HepG2 (cell line): Measurements from ENCODE around the gene FAH. TPM values are rescaled to one million over a fixed set of nuclear protein-coding genes. Genes with fewer than 3 reads are reported as not detected.

Source experiments
- ATAC-seq: fragments of 200-7000 bp; cut with Tn5 transposase; 3 replicates; pipeline ENCODE4 v1.9.1; 2020; ENCODE audit warnings: mild to moderate bottlenecking, moderate library complexity
- BruUV-seq: library from RNA; stranded (reverse); fragments of 400-500 nt; replicated peaks from 2 replicates; lab custom pipeline; 2021; lab: Mats Ljungman, UMichigan
- CTCF ChIA-PET: fragments of 300-600 bp; formaldehyde crosslinking; extraction: SDS; loops from one replicate; lab custom pipeline; 2021; ENCODE audit warnings: low total read pairs, inconsistent platforms, low intra/inter-chr PET ratio; lab: Yijun Ruan, JAX
- POLR2A ChIA-PET: fragments of 350-600 bp; sonication (Branson Sonifier 250); formaldehyde crosslinking; loops from one replicate; lab custom pipeline; 2020; ENCODE audit warnings: antibody characterized with exemption, inconsistent platforms; lab: Yijun Ruan, JAX
- DNase-seq: peaks from one replicate; pipeline ENCODE4 v3.0.0-alpha.2; 2015; ENCODE audit warnings: low spot score
- FAIRE-seq: peaks from 3 replicates; lab custom pipeline; 2011; peaks lifted over from hg19 to GRCh38; lab: Jason Lieb, UNC
- H2AFZ ChIP-seq: one replicate; pipeline ENCODE4 v1.6.1; 2011; ENCODE audit warnings: low read length, inconsistent platforms
- H3K27ac ChIP-seq: fragments of 300-600 bp; 3 replicates; pipeline ENCODE4 v1.8.0; 2011; ENCODE audit warnings: mixed run types, mild to moderate bottlenecking, mixed read lengths, low read length, inconsistent platforms; ENCODE audit not compliant: insufficient read depth; ENCODE audit errors: extremely low read length
- H3K27me3 ChIP-seq, 2 experiments: fragments of 200-600 bp in 1 of 2; 2 replicates in 1 of 2; 3 replicates in 1 of 2; pipeline versions ENCODE4 v1.6.0 to v1.8.0; 2011; ENCODE audit warnings: low read length in 2 of 2, mild to moderate bottlenecking in 2 of 2, moderate library complexity in 2 of 2, inconsistent platforms in 1 of 2; ENCODE audit not compliant: insufficient read depth in 2 of 2, control insufficient read depth in 1 of 2
- H3K36me3 ChIP-seq, 2 experiments: fragments of 200-600 bp in 1 of 2; replicated peaks in 1 of 2; 2 replicates in 1 of 2; 3 replicates in 1 of 2; pipeline versions ENCODE4 v1.5.1 to v1.8.0; 2011; ENCODE audit warnings: low read length in 2 of 2, inconsistent platforms in 1 of 2; ENCODE audit not compliant: insufficient read depth in 2 of 2, control insufficient read depth in 1 of 2
- H3K4me1 ChIP-seq: 2 replicates; pipeline ENCODE4 v1.5.1; 2012; ENCODE audit warnings: low read length, inconsistent platforms; ENCODE audit not compliant: insufficient read depth
- H3K4me2 ChIP-seq: 2 replicates; pipeline ENCODE4 v1.6.0; 2011; ENCODE audit warnings: low read depth, low read length, inconsistent platforms
- H3K4me3 ChIP-seq, 3 experiments: fragments of 200-600 bp in 1 of 3; sonication (generic), shearing (Covaris generic) in 1 of 3; replicated peaks in 1 of 3; 2 replicates each; pipeline ENCODE4 v1.5.1; 2011 to 2016; ENCODE audit warnings: low read length in 3 of 3, inconsistent platforms in 2 of 3, low read depth in 2 of 3, mild to moderate bottlenecking in 2 of 3, control low read depth in 1 of 3, mixed read lengths in 1 of 3; ENCODE audit not compliant: insufficient read depth in 1 of 3
- H3K79me2 ChIP-seq: one replicate; pipeline ENCODE4 v1.6.1; 2011; ENCODE audit warnings: low read length, inconsistent platforms; ENCODE audit not compliant: insufficient read depth
- H3K9ac ChIP-seq: 2 replicates; pipeline ENCODE4 v1.6.0; 2011; ENCODE audit warnings: mild to moderate bottlenecking, low read depth, low read length, inconsistent platforms; ENCODE audit not compliant: insufficient read depth
- H3K9me3 ChIP-seq: 2 replicates; pipeline ENCODE4 v1.5.1; 2012; ENCODE audit warnings: mild to moderate bottlenecking, low read length
- H4K20me1 ChIP-seq: 2 replicates; pipeline ENCODE4 v1.6.0; 2011; ENCODE audit warnings: inconsistent platforms, mild to moderate bottlenecking, low read length, moderate library complexity; ENCODE audit not compliant: insufficient read depth
- FOXK1 ChIP-seq: sonication (generic); formaldehyde crosslinking; IDR thresholded peaks from 2 replicates; pipeline ENCODE4 v1.4.0; 2020; ENCODE audit warnings: low read depth, missing genetic modification reagents, borderline replicate concordance
- HMG20A ChIP-seq: IDR thresholded peaks from 2 replicates; pipeline ENCODE4 v1.6.1; 2016; ENCODE audit warnings: borderline replicate concordance
- NFRKB ChIP-seq: fragments of 450-650 bp; IDR thresholded peaks from 2 replicates; pipeline ENCODE4 v1.6.1; 2017
- REL ChIP-seq: sonication (generic); formaldehyde crosslinking; conservative IDR thresholded peaks from 2 replicates; pipeline ENCODE4 v1.8.0; 2022; ENCODE audit warnings: mild to moderate bottlenecking, missing genetic modification reagents, moderate library complexity
- STAT5B ChIP-seq: sonication (generic); formaldehyde crosslinking; IDR thresholded peaks from 2 replicates; pipeline ENCODE4 v1.4.0; 2020; ENCODE audit warnings: missing genetic modification reagents
- ZFAT ChIP-seq: sonication (generic); formaldehyde crosslinking; conservative IDR thresholded peaks from 2 replicates; pipeline ENCODE4 v1.8.1; 2023; ENCODE audit warnings: missing genetic modification reagents, inconsistent platforms
- ZKSCAN1 ChIP-seq: fragments of 150-350 bp; IDR thresholded peaks from 2 replicates; pipeline ENCODE4 v1.6.1; 2014; ENCODE audit warnings: low read length
- ZNF17 ChIP-seq: sonication (generic); formaldehyde crosslinking; IDR thresholded peaks from 2 replicates; pipeline ENCODE4 v1.5.0; 2020; ENCODE audit warnings: mild to moderate bottlenecking, missing genetic modification reagents
- ZNF3 ChIP-seq: IDR thresholded peaks from 2 replicates; pipeline ENCODE4 v1.7.0; 2017; ENCODE audit warnings: inconsistent platforms
- ZNF318 ChIP-seq: sonication (generic); formaldehyde crosslinking; IDR thresholded peaks from 2 replicates; pipeline ENCODE4 v1.4.0; 2020; ENCODE audit warnings: mild to moderate bottlenecking, missing genetic modification reagents
- ZNF331 ChIP-seq: sonication (generic); formaldehyde crosslinking; IDR thresholded peaks from 2 replicates; pipeline ENCODE4 v1.4.0; 2020; ENCODE audit warnings: missing genetic modification reagents
- WGBS: methylation state at CpG from one replicate; pipeline ENCODE4 v1.1.6; 2017; ENCODE audit warnings: low lambda C conversion rate; 5-methylcytosine and 5-hydroxymethylcytosine counted together
- in situ Hi-C: cut with HindIII; loops from 2 replicates; pipeline ENCODE4 v1.10.0; 2017; ENCODE audit warnings: low pct_unique_long_range_greater_than_20kb; ENCODE audit not compliant: extremely low pct_ligation_motif_present
- intact Hi-C: fragments of 100-400 bp; cut with micrococcal nuclease; formaldehyde crosslinking; loops from one replicate; pipeline ENCODE4 v1.10.0; 2022; ENCODE audit not compliant: unreplicated experiment
- polyA plus RNA-seq, 8 experiments: library from polyadenylated mRNA; depleted of rRNA in 3 of 8; stranded (reverse) in 7 of 8; unstranded in 1 of 8; fragments of >200 nt; fragmentation: Illumina TruSeq in 4 of 8; extraction: Trizol in 4 of 8; gene quantifications; 2 replicates each; pipeline versions ENCODE4 v1.2.1 to v1.2.3, GENCODE V29; 2011 to 2016; ENCODE audit warnings: low read depth in 4 of 8, missing spikeins in 1 of 8, mixed read lengths in 1 of 8; ENCODE audit not compliant: insufficient read depth in 1 of 8
- total RNA-seq, 5 experiments: library from RNA; depleted of rRNA; stranded (reverse); fragments of >200 nt; fragmentation: Illumina TruSeq; extraction: Trizol; gene quantifications; 2 replicates each; pipeline ENCODE4 v1.2.3, GENCODE V29; 2016; ENCODE audit warnings: low read depth in 1 of 5

Gene FAH
- total and polyA plus RNA-seq, 2 of the 13 experiments (the other 11 are each of a cell fraction or from before 2014, with no cell fraction given) = 36.6 to 75.0 TPM

GRCh38 chr15:80151148-80151547 lies 1.7 kb upstream of the FAH start:
- Histone ChIP-seq H3K4me1 (peaks cover 45% of the 10 kb centered on the region), H4K20me1 (no peaks in the 10 kb centered on the region), H3K36me3 (no peaks in the 10 kb centered on the region), H3K79me2 (peaks cover 24% of the 10 kb centered on the region), H3K9ac (no peak overlapping the region), H3K9me3 (no peaks in the 10 kb centered on the region), H3K4me2 (peak overlapping the region; percentile 99), H3K27me3 (no peaks in the 10 kb centered on the region; a peak in 1 of 5 replicates), H3K27ac (no peak overlapping the region), H2AFZ (no peak overlapping the region), H3K4me3 (0 out of 6 replicates have a peak overlapping the region, but pooled peaks of 1 of the 3 experiments have one; percentile 72)
- 88% methylated on average over 4 of the region's 6 CpGs for WGBS
- in situ Hi-C loops = loop anchor here (5.0 to 25.0 kb wide), 2 partner anchors 79 to 264 kb away; partner anchors contain the start of gene MTHFS
- intact Hi-C loops = loop anchor here (5.0 to 10.0 kb wide), 2 partner anchors 79 to 266 kb away; no protein-coding TSS in a partner anchor
- BruUV-seq = no TSS peak
- ChIA-PET POLR2A (interaction anchor here (0.8 to 3.5 kb wide), 2 partner anchors 11 to 17 kb away, joined by 3 to 24 read pairs; no protein-coding TSS in a partner anchor), CTCF (no interaction called here)
- no peak for DNase-seq
- no peak for ATAC-seq
- TF ChIP-seq ZNF318 (CRISPR knock-in tag) (no peak), NFRKB (no peak), HMG20A (CRISPR knock-in tag) (no peak), REL (no peak), ZKSCAN1 (no peak), STAT5B (CRISPR knock-in tag) (no peak), FOXK1 (no peak), ZNF17 (CRISPR knock-in tag) (no peak), ZNF331 (no peak), ZFAT (CRISPR knock-in tag) (no peak), ZNF3 (CRISPR knock-in tag) (no peak)
- TF ChIP-seq, all 625 proteins: peak for 0
- no peak for FAIRE-seq
